ENCODE data around the gene KRT36. TPM values are rescaled to one million over a fixed set of nuclear protein-coding genes. Genes with fewer than 3 reads are reported as not detected.

Gene KRT36
- polyA plus RNA-seq, 1 donor: 0.03 TPM

- no peaks in the 10 kb centered on the region for H3K9me3 ChIP-seq (ENCODE audit: control insufficient read depth, low read depth, low read length)
- 43% methylated on average over 2 of the region's 15 CpGs for WGBS (ENCODE audit: insufficient coverage, low lambda C conversion rate)
- DNase-seq: no peak
- H3K4me3 ChIP-seq (ENCODE audit: low read length): no peak overlapping the region
- H3K27me3 ChIP-seq (ENCODE audit: control insufficient read depth, insufficient read depth, low read length): peaks cover 8% of the 10 kb centered on the region
- no peak overlapping the region for H3K27ac ChIP-seq (ENCODE audit: low read length)
- H3K4me1 ChIP-seq (ENCODE audit: control insufficient read depth, insufficient read depth, low read length): no peaks in the 10 kb centered on the region
- no peaks in the 10 kb centered on the region for H3K36me3 ChIP-seq (ENCODE audit: control insufficient read depth, insufficient read depth, low read length)
Measured at GRCh38 chr17:41500131-41500911, 10.6 kb upstream of the KRT36 start.

- no CpG with 5 or more reads among the region's 5 CpGs for WGBS (ENCODE audit: insufficient coverage, low lambda C conversion rate)
- DNase-seq: no peak
- no peaks in the 10 kb centered on the region for H3K4me1 ChIP-seq (ENCODE audit: control insufficient read depth, insufficient read depth, low read length)
- no peaks in the 10 kb centered on the region for H3K9me3 ChIP-seq (ENCODE audit: control insufficient read depth, low read depth, low read length)
- no peaks in the 10 kb centered on the region for H3K36me3 ChIP-seq (ENCODE audit: control insufficient read depth, insufficient read depth, low read length)
- no peak overlapping the region for H3K4me3 ChIP-seq (ENCODE audit: low read length)
- no peak overlapping the region for H3K27ac ChIP-seq (ENCODE audit: low read length)
- H3K27me3 ChIP-seq (ENCODE audit: control insufficient read depth, insufficient read depth, low read length): peaks cover 8% of the 10 kb centered on the region
Measured at GRCh38 chr17:41499714-41500113, 10.0 kb upstream of the KRT36 start.

GRCh38 chr17:41498276-41498675 is 8.6 kb upstream of the KRT36 start:
- Histone ChIP-seq H3K27me3 (ENCODE audit: control insufficient read depth, insufficient read depth, low read length) (peaks cover 8% of the 10 kb centered on the region), H3K27ac (ENCODE audit: low read length) (no peak overlapping the region), H3K4me3 (ENCODE audit: low read length) (no peak overlapping the region), H3K36me3 (ENCODE audit: control insufficient read depth, insufficient read depth, low read length) (no peaks in the 10 kb centered on the region), H3K4me1 (ENCODE audit: control insufficient read depth, insufficient read depth, low read length) (no peaks in the 10 kb centered on the region), H3K9me3 (ENCODE audit: control insufficient read depth, low read depth, low read length) (no peaks in the 10 kb centered on the region)
- WGBS (ENCODE audit: insufficient coverage, low lambda C conversion rate): no CpG with 5 or more reads among the region's 6 CpGs
- no peak for DNase-seq

DNA sequence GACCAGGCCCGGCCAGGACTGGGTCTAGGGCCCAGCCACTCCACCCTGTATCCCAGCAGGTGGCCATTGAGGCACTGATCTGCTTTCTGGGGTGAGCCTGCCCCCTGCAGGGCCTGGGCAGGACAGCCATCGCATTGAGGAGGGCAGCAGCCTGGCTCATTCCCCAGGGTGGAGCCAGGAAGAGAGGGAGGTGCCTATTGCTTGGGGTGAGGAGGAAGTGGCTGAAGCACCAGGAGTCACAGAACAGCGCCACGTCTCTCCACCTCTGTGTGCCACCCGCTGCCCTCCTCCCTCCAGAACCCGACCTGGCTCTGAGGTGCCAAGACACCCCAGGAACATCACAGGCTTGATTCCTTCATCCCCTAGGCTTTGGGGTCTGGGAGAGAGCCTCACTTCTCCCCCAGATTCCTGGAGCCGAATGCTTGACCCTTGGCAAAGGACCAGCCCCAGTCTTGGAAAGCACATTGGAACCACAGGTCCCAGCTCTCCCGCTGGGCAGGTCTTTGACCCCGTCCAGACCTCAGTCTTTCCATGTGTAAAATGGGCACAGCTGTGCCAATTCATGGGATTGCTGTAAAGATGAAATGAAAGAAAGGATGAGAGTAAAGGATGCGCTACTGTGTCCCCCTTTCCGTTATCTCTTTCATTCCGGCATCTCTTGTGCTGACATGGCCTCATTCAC is 7.2 kb upstream of the KRT36 start:
- Histone ChIP-seq H3K9me3 (ENCODE audit: control insufficient read depth, low read depth, low read length) (no peaks in the 10 kb centered on the region), H3K4me1 (ENCODE audit: control insufficient read depth, insufficient read depth, low read length) (no peaks in the 10 kb centered on the region), H3K27ac (ENCODE audit: low read length) (no peak overlapping the region), H3K27me3 (ENCODE audit: control insufficient read depth, insufficient read depth, low read length) (peaks cover 8% of the 10 kb centered on the region), H3K4me3 (ENCODE audit: low read length) (no peak overlapping the region), H3K36me3 (ENCODE audit: control insufficient read depth, insufficient read depth, low read length) (no peaks in the 10 kb centered on the region)
- peak; percentile 75 to 77 for DNase-seq
- WGBS (ENCODE audit: insufficient coverage, low lambda C conversion rate): no CpG with 5 or more reads among the region's 12 CpGs

- DNase-seq: no peak
- no CpG with 5 or more reads among the region's 2 CpGs for WGBS (ENCODE audit: insufficient coverage, low lambda C conversion rate)
- Histone ChIP-seq H3K4me1 (ENCODE audit: control insufficient read depth, insufficient read depth, low read length) (no peaks in the 10 kb centered on the region), H3K27me3 (ENCODE audit: control insufficient read depth, insufficient read depth, low read length) (peaks cover 10% of the 10 kb centered on the region), H3K9me3 (ENCODE audit: control insufficient read depth, low read depth, low read length) (no peaks in the 10 kb centered on the region), H3K36me3 (ENCODE audit: control insufficient read depth, insufficient read depth, low read length) (no peaks in the 10 kb centered on the region), H3K4me3 (ENCODE audit: low read length) (no peak overlapping the region), H3K27ac (ENCODE audit: low read length) (no peak overlapping the region)
Measured at GRCh38 chr17:41494524-41494923, 4.8 kb upstream of the KRT36 start.

DNA sequence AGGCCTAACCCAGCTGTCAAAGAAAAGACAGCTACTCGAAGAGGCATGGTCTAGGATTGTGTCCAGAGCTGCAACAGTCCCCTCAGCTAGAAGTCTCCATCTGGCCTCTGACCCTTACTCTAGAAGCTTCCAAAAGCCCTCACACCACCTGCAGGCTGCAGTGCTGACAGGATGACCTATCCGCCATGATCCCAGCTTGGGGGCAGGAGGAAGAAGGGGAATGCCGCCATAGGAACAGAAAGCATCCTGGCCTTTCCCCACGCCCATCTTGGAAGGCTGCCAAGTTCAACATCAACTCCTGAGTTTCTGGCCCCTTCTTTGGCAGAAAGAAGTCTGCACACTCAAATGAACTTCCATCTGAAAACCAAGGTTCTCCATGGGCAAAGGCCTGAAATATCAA is 3.1 kb upstream of the KRT36 start:
- H3K9me3 ChIP-seq (ENCODE audit: control insufficient read depth, low read depth, low read length): no peaks in the 10 kb centered on the region
- H3K4me1 ChIP-seq (ENCODE audit: control insufficient read depth, insufficient read depth, low read length): no peaks in the 10 kb centered on the region
- peaks cover 7% of the 10 kb centered on the region for H3K27me3 ChIP-seq (ENCODE audit: control insufficient read depth, insufficient read depth, low read length)
- H3K36me3 ChIP-seq (ENCODE audit: control insufficient read depth, insufficient read depth, low read length): no peaks in the 10 kb centered on the region
- no peak overlapping the region for H3K27ac ChIP-seq (ENCODE audit: low read length)
- peak; percentile 28 to 57 for DNase-seq
- no CpG with 5 or more reads among the region's 4 CpGs for WGBS (ENCODE audit: insufficient coverage, low lambda C conversion rate)
- no peak overlapping the region for H3K4me3 ChIP-seq (ENCODE audit: low read length)

- H3K27ac ChIP-seq (ENCODE audit: low read length): no peak overlapping the region
- H3K4me3 ChIP-seq (ENCODE audit: low read length): no peak overlapping the region
- H3K4me1 ChIP-seq (ENCODE audit: control insufficient read depth, insufficient read depth, low read length): no peaks in the 10 kb centered on the region
- H3K27me3 ChIP-seq (ENCODE audit: control insufficient read depth, insufficient read depth, low read length): peaks cover 10% of the 10 kb centered on the region
- H3K9me3 ChIP-seq (ENCODE audit: control insufficient read depth, low read depth, low read length): no peaks in the 10 kb centered on the region
- no peaks in the 10 kb centered on the region for H3K36me3 ChIP-seq (ENCODE audit: control insufficient read depth, insufficient read depth, low read length)
- DNase-seq: no peak
- WGBS (ENCODE audit: insufficient coverage, low lambda C conversion rate): no CpG with 5 or more reads among the region's 6 CpGs
Measured at GRCh38 chr17:41492351-41492750, 2.6 kb upstream of the KRT36 start.

- H3K27me3 ChIP-seq (ENCODE audit: control insufficient read depth, insufficient read depth, low read length): peaks cover 17% of the 10 kb centered on the region
Measured at GRCh38 chr17:41491476-41491875, 1.8 kb upstream of the KRT36 start.

DNA sequence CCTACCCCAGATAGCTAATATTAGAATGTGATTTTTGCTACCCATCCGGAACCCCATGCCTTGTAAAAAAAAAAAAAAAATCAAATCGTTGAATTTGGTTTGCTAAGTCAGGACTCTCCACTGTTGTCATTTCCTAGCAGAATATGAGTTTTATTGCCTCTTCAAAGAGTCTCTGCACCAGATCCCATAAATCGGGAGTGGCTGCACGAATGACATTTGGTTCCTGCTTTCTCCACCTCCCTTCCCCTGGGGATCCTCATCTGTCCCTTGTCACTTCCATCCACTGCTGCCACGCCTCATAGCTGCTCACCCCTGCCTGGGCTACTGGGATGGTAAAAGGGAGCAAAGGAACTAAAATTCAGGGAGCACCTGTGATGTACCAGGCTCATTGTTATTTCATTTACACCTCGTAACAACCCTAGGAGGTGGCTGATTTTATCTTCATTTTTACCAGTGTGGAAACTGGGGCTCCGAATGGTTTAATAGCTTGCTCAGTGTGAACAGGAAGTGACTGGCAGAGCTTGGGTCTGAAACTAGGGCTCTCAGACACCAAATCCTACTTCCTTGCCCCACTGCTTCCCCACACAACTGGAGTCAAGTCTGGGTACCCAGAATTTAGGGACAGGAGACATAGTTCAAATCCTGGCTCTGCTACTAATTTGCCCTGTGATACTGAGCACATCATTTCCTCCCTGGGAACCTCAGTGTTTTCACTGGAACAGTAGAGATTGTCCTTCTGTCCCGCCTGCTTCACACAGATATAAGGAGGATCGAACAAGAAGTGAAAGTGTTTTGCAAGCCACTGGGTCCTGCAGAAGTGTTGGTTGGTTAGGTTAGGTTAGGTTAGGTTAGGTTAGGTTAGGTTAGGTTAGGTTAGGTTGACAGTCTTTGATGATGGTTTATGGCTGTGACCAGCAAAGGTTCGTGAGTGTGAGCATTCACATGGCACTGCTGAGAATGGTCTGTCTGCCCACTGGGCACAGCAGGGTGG is 585 bp upstream of the KRT36 start:
- Histone ChIP-seq H3K4me1 (ENCODE audit: control insufficient read depth, insufficient read depth, low read length) (no peaks in the 10 kb centered on the region), H3K9me3 (ENCODE audit: control insufficient read depth, low read depth, low read length) (no peaks in the 10 kb centered on the region), H3K27me3 (ENCODE audit: control insufficient read depth, insufficient read depth, low read length) (peaks cover 24% of the 10 kb centered on the region), H3K4me3 (ENCODE audit: low read length) (no peak overlapping the region), H3K36me3 (ENCODE audit: control insufficient read depth, insufficient read depth, low read length) (no peaks in the 10 kb centered on the region), H3K27ac (ENCODE audit: low read length) (no peak overlapping the region)
- WGBS (ENCODE audit: insufficient coverage, low lambda C conversion rate): no CpG with 5 or more reads among the region's 10 CpGs
- no peak for DNase-seq

More at GRCh38 chr17:41491476-41491875, 1.8 kb upstream of the KRT36 start:
- H3K4me1 ChIP-seq (ENCODE audit: control insufficient read depth, insufficient read depth, low read length): no peaks in the 10 kb centered on the region
- no peak for DNase-seq
- no peak overlapping the region for H3K27ac ChIP-seq (ENCODE audit: low read length)
- H3K36me3 ChIP-seq (ENCODE audit: control insufficient read depth, insufficient read depth, low read length): no peaks in the 10 kb centered on the region
- WGBS (ENCODE audit: insufficient coverage, low lambda C conversion rate): no CpG with 5 or more reads among the region's 2 CpGs
- no peaks in the 10 kb centered on the region for H3K9me3 ChIP-seq (ENCODE audit: control insufficient read depth, low read depth, low read length)
- H3K4me3 ChIP-seq (ENCODE audit: low read length): no peak overlapping the region
